ENCODE measurements around the gene FOXN4.

FOXN4 gene

GRCh38 chr12:109279525-109279924, 29.6 kb downstream of the FOXN4 start:
- DNase-seq (ENCODE audit: low spot score), result no peak

- DNase-seq (ENCODE audit: low spot score), result no peak
Observed at GRCh38 chr12:109278912-109279311, 30.2 kb downstream of the FOXN4 start.

- no peak for DNase-seq (ENCODE audit: low spot score)
Observed at GRCh38 chr12:109277899-109278762, 31.0 kb downstream of the FOXN4 start.

- DNase-seq (ENCODE audit: low spot score), result no peak
Observed at GRCh38 chr12:109277255-109277898, 31.7 kb downstream of the FOXN4 start.

- DNase-seq (ENCODE audit: low spot score), result no peak
Observed at GRCh38 chr12:109276160-109276559, 32.9 kb downstream of the FOXN4 start.

- no peak for DNase-seq (ENCODE audit: low spot score)
Observed at GRCh38 chr12:109275173-109275572, 33.9 kb downstream of the FOXN4 start.

GRCh38 chr12:109274381-109274780, 34.7 kb downstream of the FOXN4 start:
- DNase-seq (ENCODE audit: low spot score), result no peak

GRCh38 chr12:109273354-109273753, 35.7 kb downstream of the FOXN4 start:
- DNase-seq (ENCODE audit: low spot score), result no peak

- DNase-seq (ENCODE audit: low spot score), result no peak
Observed at GRCh38 chr12:109271418-109271817, 37.7 kb downstream of the FOXN4 start.

GRCh38 chr12:109270494-109270893, 38.6 kb downstream of the FOXN4 start:
- no peak for DNase-seq (ENCODE audit: low spot score)

GRCh38 chr12:109269428-109269827, 39.7 kb downstream of the FOXN4 start:
- DNase-seq (ENCODE audit: low spot score), result no peak

- no peak for DNase-seq (ENCODE audit: low spot score)
Observed at GRCh38 chr12:109268896-109269295, 40.2 kb downstream of the FOXN4 start.

- no peak for DNase-seq (ENCODE audit: low spot score)
Observed at GRCh38 chr12:109267361-109267760, 41.7 kb downstream of the FOXN4 start.

GRCh38 chr12:109266106-109266879, 42.8 kb downstream of the FOXN4 start:
- no peak for DNase-seq (ENCODE audit: low spot score)

GRCh38 chr12:109264943-109265650, 44.0 kb downstream of the FOXN4 start:
- no peak for DNase-seq (ENCODE audit: low spot score)

- DNase-seq (ENCODE audit: low spot score), result peak; percentile 87
Observed at GRCh38 chr12:109264095-109264942, 44.8 kb downstream of the FOXN4 start.

- no peak for DNase-seq (ENCODE audit: low spot score)
Observed at GRCh38 chr12:109263439-109263838, 45.6 kb downstream of the FOXN4 start.

- DNase-seq (ENCODE audit: low spot score), result no peak
Observed at GRCh38 chr12:109261939-109262338, 47.1 kb downstream of the FOXN4 start.

GRCh38 chr12:109261087-109261486, 48.0 kb downstream of the FOXN4 start:
- no peak for DNase-seq (ENCODE audit: low spot score)

GRCh38 chr12:109259545-109259895, 49.6 kb downstream of the FOXN4 start:
- no peak for DNase-seq (ENCODE audit: low spot score)
